KMS-11 (cell line): ENCODE measurements around the gene SSPN.
"Not testable (repeated sequence)": the region's sequence is repeated elsewhere in the genome, so short reads cannot be mapped to it uniquely, and the experiment has no call there.

Experiments used
- H2AFZ ChIP-seq: fragments of 200-600 bp; sonication (generic); 2 replicates; pipeline ENCODE4 v1.6.1; 2016; ENCODE audit warnings: antibody characterized with exemption, mixed run types, low read depth
- H3K27ac ChIP-seq: fragments of 200-600 bp; sonication (generic); 2 replicates; pipeline ENCODE4 v1.6.1; 2016; ENCODE audit warnings: mild to moderate bottlenecking, mixed run types
- H3K27me3 ChIP-seq: fragments of 200-600 bp; sonication (generic); 2 replicates; pipeline ENCODE4 v1.6.1; 2017; ENCODE audit warnings: mild to moderate bottlenecking, low read depth, mixed run types, moderate library complexity; ENCODE audit not compliant: insufficient read depth
- H3K36me3 ChIP-seq: fragments of 200-600 bp; sonication (generic); 2 replicates; pipeline ENCODE4 v1.6.1; 2017; ENCODE audit warnings: mild to moderate bottlenecking, mixed run types; ENCODE audit not compliant: insufficient read depth
- H3K4me1 ChIP-seq: fragments of 200-600 bp; sonication (generic); 2 replicates; pipeline ENCODE4 v1.6.1; 2016; ENCODE audit warnings: mild to moderate bottlenecking, low read depth, mixed run types; ENCODE audit not compliant: poor library complexity, severe bottlenecking
- H3K4me2 ChIP-seq: fragments of 200-600 bp; sonication (generic); 2 replicates; pipeline ENCODE4 v1.7.0; 2016; ENCODE audit warnings: mild to moderate bottlenecking, mixed run types
- H3K4me3 ChIP-seq: fragments of 200-600 bp; sonication (generic); IDR thresholded peaks from 2 replicates; pipeline ENCODE4 v1.6.1; 2017; ENCODE audit warnings: low read depth, low read length, mixed read lengths; ENCODE audit not compliant: insufficient read depth
- H3K79me2 ChIP-seq: fragments of 200-600 bp; sonication (generic); 2 replicates; pipeline ENCODE4 v1.6.1; 2016; ENCODE audit warnings: low read depth, mixed run types; ENCODE audit not compliant: insufficient read depth
- H3K9ac ChIP-seq: fragments of 200-600 bp; sonication (generic); 2 replicates; pipeline ENCODE4 v1.6.1; 2016; ENCODE audit warnings: mild to moderate bottlenecking, mixed run types
- H4K20me1 ChIP-seq: fragments of 200-600 bp; sonication (generic); 2 replicates; pipeline ENCODE4 v1.6.1; 2016; ENCODE audit warnings: mild to moderate bottlenecking, mixed run types; ENCODE audit not compliant: insufficient read depth
- CTCF ChIP-seq: fragments of 200-600 bp; sonication (generic); conservative IDR thresholded peaks from 2 replicates; pipeline ENCODE4 v1.6.1; 2017; ENCODE audit warnings: low read depth, mild to moderate bottlenecking, antibody characterized with exemption, low read length, moderate library complexity, mixed read lengths

SSPN gene

GRCh38 chr12:26229910-26230309 is 34.5 kb downstream of the SSPN start:
- H3K36me3 ChIP-seq, result no peaks in the 10 kb centered on the region
- no peaks in the 10 kb centered on the region for H3K79me2 ChIP-seq
- H3K4me3 ChIP-seq, result no peak overlapping the region
- H4K20me1 ChIP-seq, result no peaks in the 10 kb centered on the region
- TF ChIP-seq CTCF, result no peak
- H3K9ac ChIP-seq, result no peak overlapping the region
- no peaks in the 10 kb centered on the region for H3K4me1 ChIP-seq
- no peaks in the 10 kb centered on the region for H3K27me3 ChIP-seq
- H2AFZ ChIP-seq, result no peak overlapping the region
- H3K4me2 ChIP-seq, result no peak overlapping the region
- no peak overlapping the region for H3K27ac ChIP-seq

- H3K4me2 ChIP-seq, result no peak overlapping the region
- no peaks in the 10 kb centered on the region for H3K27me3 ChIP-seq
- H4K20me1 ChIP-seq, result no peaks in the 10 kb centered on the region
- TF ChIP-seq CTCF, result no peak
- H3K4me3 ChIP-seq, result no peak overlapping the region
- no peaks in the 10 kb centered on the region for H3K4me1 ChIP-seq
- no peak overlapping the region for H2AFZ ChIP-seq
- no peak overlapping the region for H3K9ac ChIP-seq
- no peak overlapping the region for H3K27ac ChIP-seq
- no peaks in the 10 kb centered on the region for H3K36me3 ChIP-seq
- no peaks in the 10 kb centered on the region for H3K79me2 ChIP-seq
Measured at GRCh38 chr12:26231470-26231869, 36.1 kb downstream of the SSPN start.

GRCh38 chr12:26231921-26232320 is 36.5 kb downstream of the SSPN start:
- no peak for TF ChIP-seq CTCF

GRCh38 chr12:26233631-26234030 is 38.3 kb downstream of the SSPN start:
- H3K27ac ChIP-seq, result no peak overlapping the region
- H3K27me3 ChIP-seq, result no peaks in the 10 kb centered on the region
- H3K9ac ChIP-seq, result no peak overlapping the region
- no peaks in the 10 kb centered on the region for H3K36me3 ChIP-seq
- H3K79me2 ChIP-seq, result no peaks in the 10 kb centered on the region
- H4K20me1 ChIP-seq, result no peaks in the 10 kb centered on the region
- no peak overlapping the region for H3K4me3 ChIP-seq
- H3K4me1 ChIP-seq, result no peaks in the 10 kb centered on the region
- TF ChIP-seq CTCF, result no peak
- H2AFZ ChIP-seq, result no peak overlapping the region
- H3K4me2 ChIP-seq, result no peak overlapping the region

More at GRCh38 chr12:26231921-26232320, 36.5 kb downstream of the SSPN start:
- no peak overlapping the region for H2AFZ ChIP-seq
- no peak overlapping the region for H3K9ac ChIP-seq
- no peaks in the 10 kb centered on the region for H4K20me1 ChIP-seq
- no peak overlapping the region for H3K27ac ChIP-seq
- H3K36me3 ChIP-seq, result no peaks in the 10 kb centered on the region
- no peaks in the 10 kb centered on the region for H3K79me2 ChIP-seq
- no peak overlapping the region for H3K4me3 ChIP-seq
- H3K27me3 ChIP-seq, result no peaks in the 10 kb centered on the region
- H3K4me2 ChIP-seq, result no peak overlapping the region
- no peaks in the 10 kb centered on the region for H3K4me1 ChIP-seq

- H3K79me2 ChIP-seq, H3K36me3 ChIP-seq, H4K20me1 ChIP-seq, H3K27ac ChIP-seq, H3K4me3 ChIP-seq, H3K27me3 ChIP-seq, H3K4me2 ChIP-seq, H3K9ac ChIP-seq, H3K4me1 ChIP-seq, H2AFZ ChIP-seq: not testable (repeated sequence)
Measured at GRCh38 chr12:26235465-26235864, 40.1 kb downstream of the SSPN start.
